ENCODE data around the gene MTHFS.
"Not testable (repeated sequence)": the region's sequence is repeated elsewhere in the genome, so short reads cannot be mapped to it uniquely, and the experiment has no call there.

Gene MTHFS

DNA sequence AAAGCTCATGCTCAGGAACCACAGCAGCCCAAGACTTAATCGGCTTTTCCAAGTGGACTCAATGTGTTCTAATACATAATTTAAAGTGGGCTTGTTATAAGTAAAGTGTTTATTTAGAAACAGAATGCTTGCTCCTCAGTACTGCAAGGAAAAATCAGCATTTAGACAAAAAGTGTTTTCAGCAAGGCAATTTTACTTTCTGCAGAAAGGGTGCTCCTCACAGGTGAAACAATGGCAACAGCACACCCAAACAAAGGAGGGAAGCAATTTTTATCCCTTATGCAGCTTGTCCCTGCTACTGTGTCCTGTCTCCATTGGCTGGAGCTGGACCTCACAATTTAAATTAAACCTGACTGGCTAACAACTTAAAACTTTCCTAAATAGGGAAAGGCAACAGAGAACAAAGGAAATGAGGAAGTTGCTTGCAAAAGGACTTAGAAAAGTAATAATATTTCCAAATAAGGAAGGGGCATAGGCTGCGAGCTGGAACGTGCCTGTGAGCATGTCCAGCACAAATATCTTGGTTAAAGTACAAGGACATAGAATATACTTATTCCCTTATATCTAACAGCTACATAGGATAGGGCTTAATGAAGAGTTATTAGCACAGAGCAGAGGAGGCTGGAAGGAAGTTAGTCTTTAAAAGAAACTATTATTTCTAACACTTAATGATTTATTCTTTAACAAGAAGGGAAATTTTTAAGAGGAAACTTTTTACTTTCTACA, 19.1 kb upstream of the MTHFS start:
- not testable (repeated sequence) for DNase-seq (ENCODE audit: low read depth)

DNA sequence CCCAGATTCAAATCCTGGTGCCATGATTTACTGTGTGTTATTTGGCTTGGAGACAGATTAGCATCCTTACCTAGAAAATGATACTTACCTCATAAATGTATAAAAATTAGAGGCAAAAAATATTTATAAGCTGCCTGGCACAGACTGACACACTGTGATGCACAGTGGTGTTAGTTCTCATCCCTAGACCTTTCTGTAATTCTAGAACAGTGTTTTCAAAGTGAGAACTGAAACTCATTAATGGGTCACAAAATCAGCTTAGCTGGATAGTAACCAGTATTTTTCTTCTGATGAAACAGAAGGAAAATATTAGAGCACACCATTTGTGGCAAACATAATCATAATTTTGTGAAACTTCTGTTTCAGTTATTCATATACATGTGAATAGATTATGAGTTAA, 17.9 kb upstream of the MTHFS start:
- no peak for DNase-seq (ENCODE audit: low read depth)

DNA sequence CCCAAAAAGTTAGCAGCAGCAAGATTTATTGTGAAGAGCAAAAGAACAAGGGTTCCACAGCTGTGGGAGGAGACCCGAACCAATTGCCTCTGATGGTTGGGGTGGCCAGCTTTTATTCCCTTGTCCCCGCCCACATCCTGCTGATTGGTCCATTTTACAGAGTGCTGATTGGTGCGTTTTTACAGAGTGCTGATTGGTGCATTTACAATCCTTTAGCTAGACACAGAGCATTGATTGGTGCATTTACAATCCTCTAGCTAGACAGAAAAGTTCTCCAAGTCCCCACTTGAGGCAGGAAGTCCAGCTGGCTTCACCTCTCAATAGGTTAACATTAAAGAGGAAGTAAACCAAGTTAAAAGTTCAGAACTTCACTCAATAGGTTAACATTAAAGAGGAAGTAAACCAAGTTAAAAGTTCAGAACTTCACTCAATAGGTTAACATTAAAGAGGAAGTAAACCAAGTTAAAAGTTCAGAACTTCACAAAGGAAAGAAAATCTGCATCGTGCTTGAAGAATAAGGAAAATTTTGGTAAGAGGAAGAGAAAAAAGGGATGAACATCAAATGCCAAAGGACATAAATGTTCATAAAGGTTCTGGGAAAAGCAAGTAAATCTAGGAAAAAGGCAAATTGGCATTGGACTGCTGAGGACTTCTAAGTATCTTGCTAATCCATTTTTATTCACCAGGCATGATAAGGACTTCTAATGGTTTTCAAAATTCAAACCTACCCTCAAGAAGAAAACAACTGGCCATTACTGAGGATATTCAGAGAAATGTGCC, 12.9 kb upstream of the MTHFS start:
- DNase-seq (ENCODE audit: low read depth): not testable (repeated sequence)

DNA sequence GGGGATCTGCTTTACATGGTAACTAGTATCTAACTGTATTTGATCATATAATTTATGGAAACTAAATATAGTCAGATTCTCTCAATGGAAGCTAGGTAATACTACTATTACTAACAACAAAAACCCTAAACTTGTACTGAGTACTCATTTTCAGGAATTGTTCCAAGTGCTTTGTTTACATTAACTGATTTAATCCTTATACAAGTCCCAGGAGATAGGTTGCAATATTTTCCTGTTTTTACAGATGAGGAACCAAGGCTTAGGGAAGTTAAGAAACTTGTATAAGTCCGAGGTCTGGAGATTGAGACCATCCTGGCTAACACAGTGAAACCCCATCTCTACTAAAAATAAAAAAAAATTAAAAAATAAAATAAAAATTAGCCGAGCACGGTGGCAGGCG, 7.5 kb upstream of the MTHFS start:
- no peak for DNase-seq (ENCODE audit: low read depth)

DNA sequence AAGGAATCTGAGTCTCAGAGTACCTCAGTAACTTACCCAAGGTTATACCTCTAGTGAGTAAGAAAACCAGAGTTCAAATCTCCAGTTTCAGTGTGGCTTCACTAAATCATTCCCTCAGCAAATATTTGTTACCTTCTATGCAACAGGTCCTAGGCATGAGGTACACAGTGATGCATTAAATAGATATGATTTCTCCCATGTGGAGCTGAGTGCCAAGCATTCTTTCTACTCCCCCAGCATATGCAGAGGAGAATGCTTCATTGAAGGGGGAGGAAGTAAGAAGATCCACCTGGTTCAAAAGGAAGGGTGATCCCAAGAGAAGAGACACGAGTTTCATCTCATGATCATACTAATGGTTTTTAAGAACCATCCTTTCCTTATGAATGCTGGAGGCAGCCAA, 6.8 kb upstream of the MTHFS start:
- DNase-seq (ENCODE audit: low read depth): no peak

DNA sequence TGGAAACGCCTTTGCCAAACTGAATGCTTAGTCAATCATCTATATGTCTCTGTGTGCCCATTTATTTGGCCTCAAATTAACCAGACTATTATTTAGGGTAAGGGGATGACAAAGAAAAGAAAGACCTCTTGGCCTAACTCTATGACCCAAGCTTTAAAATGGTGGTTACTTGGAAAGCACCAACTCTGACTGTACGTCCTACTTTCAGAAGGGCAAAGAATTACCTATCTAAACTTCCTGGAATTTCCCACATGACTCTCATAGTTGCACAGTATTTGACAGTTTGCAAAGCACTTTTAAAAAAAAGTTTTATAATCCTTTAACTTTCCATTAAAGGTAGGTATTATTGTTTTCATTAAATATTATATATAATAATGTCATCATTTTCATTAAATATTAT, 6.3 kb upstream of the MTHFS start:
- DNase-seq (ENCODE audit: low read depth): no peak

DNA sequence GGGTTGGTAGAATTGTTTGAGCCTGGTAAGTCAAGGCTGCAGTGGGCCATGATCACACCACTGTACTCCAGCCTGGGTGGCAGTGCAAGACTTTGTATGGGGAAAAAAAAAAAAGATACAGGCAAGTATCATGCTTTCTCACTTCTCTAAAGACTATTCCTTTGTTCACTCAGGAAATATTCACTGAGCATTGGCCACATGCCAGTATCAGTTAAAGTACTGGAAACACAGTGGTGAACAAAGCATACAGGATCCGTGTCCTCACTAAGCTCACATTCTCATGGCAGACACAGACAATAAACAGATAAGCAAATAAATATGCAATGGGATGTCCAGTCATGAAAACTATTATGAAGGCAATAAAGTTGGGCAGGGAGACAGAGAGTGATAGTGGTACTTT, 5.1 kb upstream of the MTHFS start:
- no peak for DNase-seq (ENCODE audit: low read depth)

DNA sequence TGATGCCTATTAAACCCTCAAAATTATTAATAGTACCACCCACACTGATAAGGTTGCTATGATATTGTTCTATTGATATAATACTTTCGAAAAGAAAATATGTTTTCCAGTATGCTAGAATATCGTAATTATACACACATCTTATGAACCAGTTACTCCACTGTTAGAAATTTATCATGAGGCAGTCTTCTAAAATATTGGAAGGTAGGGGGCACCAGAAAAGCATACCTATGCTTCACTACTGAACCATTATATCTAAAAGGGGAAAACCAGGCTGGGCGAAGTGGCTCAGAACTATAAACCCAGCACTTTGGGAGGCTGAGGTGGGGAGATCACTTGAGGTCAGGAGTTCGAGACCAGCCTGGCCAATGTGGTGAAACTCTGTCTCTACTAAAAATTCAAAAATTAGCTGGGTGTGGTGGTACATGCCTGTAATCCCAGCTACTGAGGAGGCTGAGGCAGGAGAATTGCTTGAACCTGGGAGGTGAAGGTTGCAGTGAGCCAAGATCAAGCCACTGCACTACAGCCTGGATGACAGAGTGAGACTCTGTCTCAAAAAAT, 4.1 kb upstream of the MTHFS start:
- not testable (repeated sequence) for DNase-seq (ENCODE audit: low read depth)

DNA sequence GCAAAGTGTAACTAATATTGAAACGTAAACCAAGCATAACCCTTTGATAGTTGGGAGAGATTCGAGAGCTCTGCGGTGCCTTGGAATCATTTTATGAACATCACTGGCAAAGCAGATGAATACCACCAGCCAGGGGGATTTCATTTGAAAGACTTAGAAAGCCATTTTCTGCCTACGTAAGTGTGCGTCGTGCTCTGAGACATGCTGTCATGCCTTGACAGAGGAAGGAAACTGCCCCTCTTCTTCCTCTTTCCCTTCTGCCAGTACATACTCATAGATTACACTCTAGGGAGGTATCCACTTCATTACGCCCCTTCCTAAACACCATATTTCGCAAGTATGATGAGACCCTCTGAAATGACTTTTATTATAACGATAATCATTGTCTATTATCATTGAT, 3.3 kb upstream of the MTHFS start:
- DNase-seq (ENCODE audit: low read depth): no peak

DNA sequence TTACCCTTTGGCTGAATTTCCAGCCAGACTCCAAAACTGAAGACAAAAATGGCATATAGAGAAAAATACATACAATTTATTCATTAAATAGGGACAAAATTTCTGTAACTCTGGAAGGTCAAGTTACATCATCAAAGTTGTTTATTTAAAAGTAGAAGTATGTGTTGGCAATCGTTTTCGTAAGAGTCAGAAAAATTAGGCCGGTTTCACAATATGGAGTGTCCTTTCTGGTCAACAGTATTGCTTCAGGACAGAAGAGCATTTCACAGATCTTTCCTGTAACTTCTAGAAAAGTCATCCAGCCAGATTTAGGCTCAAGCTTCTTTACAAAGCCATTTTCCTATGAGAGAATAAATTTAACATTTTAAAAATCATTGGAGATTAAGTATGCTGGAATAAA, 2.0 kb upstream of the MTHFS start:
- DNase-seq (ENCODE audit: low read depth): not testable (repeated sequence)

DNA sequence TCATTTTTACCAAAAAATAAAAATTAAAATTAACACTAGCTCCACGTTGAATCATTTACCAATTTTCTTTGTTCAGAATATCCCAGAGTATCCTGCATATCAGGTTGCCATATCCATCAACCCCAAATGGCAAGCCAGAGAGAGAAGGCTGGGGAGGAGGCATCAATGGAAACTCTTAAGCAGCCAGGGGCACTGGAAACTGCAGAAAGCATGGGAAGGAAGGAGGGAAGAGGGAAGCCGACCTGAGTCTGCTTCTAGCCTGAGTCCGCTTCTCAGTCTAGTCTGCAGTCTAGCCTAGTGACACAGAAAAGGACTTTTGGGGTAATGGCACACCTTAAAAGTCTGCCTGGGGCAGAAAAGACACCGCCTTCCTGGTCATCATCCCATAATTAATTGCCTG, 1.6 kb upstream of the MTHFS start:
- no peak for DNase-seq (ENCODE audit: low read depth)

DNA sequence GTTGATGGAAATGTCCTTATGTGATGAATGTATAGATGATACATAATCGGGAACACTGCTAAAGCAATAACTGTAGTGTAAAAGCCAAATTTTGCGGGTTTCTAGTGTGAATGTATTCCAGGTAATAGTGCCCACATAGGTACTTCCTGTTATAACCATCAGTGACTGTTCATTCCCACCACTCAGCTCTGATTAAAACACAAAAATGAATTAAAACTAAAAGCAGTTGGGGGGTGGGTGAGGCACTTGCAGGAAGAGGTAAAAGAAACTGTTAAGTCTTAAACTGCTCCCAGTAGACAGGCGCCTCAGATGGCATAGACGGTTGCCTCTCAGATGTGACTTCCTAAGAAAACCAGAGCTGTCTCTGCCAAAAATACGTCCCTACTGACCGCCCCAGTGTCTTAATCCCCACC, 893 bp upstream of the MTHFS start:
- no peak for DNase-seq (ENCODE audit: low read depth)

DNA sequence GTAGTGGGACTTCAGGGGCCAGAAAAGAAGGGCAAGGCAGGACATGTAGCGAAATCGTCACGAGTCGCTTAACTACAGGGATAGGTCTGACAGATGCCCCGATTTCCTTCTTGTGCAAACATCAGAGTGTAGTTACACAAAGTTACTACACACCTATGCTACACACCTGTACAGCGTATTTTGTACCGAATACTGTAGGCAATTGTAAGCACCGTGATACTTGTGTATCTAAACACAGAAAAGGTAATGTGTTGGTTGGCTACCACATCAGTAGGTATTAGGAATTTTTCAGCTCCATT, 515 bp upstream of the MTHFS start:
- no peak for DNase-seq (ENCODE audit: low read depth)

DNA sequence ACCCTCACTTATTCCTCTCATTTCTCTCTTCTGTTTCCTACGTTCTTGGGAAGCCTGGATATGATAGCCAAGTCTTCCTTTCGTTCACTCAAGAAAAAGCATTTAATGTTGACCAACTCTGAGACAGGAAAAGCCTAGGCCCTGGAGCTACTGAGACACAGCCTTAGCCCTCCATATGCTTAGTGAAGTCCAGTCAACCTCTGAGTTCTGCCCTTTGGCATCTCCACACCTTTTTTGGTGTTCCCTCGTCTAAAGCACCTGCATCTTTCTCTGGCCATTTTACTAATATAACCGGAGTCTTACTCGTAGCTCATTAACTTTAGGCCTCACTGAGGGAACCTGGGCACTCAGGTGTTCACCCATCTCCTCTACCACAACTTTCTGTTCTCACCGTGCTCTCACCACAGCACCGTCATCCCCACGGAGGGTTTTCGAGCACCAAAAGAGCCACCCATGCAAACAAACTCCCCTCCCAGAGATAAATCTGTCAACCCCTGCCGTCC, 632 bp downstream of the MTHFS start:
- no peak for DNase-seq (ENCODE audit: low read depth)

DNA sequence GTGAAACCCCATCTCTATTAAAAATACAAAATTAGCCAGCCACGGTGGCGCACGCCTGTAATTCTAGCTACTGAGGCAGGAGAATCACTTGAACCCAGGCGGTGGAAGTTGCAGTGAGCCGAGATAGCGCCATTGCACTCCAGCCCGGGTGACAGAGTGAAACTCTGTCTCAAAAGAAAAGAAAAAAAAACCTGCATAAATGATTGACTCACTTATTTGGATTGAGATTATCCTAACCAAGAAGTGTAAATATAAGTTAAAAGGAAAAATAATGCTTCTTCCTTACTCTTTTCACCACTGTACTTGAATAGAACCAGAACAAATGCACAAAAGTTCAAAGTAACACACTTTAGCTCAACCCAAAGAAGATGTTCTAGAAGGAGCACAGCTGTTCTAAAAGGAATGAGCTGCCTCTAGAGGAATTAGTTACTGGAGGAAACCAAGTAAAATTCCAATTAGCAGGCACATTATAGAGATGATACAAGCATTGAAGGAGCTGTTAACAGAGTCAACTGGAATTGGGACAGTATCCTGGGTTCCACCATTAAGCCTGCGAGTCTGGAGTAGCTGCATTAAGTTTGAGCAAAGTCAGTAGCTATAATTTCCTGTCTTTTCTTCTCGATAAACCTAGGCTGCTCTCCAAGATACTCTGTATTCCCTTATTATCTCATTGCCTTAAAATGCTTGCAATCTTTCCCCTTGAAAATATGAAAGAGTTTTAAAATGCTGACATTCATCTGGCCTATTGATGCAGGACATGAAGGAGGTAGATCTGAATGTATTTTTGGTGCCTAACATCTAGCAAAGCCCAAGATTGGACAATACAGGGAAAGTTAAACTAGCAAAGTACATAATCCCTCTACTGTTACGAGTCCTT, 9.5 kb downstream of the MTHFS start:
- DNase-seq (ENCODE audit: low read depth): no peak

DNA sequence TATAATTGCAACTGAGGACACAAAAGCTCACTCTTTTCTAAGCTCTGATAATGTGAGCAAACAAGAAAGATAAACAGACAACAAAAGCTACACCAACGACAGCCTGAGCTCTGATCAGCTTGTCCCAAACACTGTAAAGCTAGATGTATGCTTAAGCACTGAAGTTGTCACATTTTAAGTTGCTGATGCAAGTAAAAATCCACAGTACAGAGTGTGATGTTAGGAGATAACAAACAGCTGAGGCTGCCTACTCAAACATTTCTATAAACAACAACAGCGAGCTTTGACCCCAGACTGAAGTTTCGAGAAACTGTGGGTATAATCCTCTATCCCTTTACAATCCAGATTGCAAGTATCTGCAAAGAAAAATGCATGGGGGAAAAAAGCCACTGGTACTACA, 10.7 kb downstream of the MTHFS start:
- no peak for DNase-seq (ENCODE audit: low read depth)

DNA sequence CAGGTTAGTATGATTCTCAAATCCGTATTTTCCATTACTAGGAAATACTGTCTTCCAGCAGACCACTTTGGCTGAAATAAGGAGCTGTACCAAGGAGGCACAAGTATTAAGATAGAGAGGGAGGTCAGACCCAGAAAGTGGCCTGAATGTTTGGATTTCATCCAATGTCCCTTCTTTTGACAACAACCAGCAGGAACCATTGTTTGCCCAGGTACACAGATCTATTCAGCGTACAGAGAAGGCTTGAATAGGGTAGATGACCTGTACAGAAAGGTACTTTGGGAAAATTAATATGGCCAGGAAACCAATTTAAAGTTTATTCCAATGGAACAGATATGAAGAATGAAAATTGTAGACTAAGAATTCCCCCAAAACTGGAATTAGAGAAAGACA, 12.6 kb downstream of the MTHFS start:
- DNase-seq (ENCODE audit: low read depth): no peak

DNA sequence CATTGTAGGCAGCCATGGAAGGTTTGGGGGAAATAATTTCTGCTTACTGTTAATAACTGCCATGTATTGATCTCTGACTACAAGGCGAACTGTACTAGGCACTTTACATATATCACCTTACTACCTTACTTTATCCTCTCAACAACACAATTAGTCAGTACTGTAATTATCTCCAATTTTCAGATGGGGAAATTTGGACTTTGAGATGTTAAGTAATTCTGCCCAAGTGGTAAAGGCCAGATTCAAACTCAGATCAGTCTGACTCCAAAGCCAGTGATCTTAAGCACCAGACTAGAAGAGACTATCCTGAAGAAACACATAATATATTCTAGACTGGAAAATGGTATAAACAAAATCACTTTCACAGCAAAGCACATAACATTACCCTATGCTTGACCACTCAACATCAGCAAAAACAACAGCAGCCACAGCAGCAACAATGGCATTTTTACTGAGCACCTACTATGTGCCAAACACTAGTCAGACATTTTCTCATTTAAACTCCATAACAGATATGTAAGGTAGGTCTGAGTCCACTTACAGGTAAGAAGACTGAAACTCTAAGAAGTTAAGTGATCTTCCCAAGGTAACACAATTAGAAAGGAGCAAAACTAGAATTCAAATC, 13.1 kb downstream of the MTHFS start:
- no peak for DNase-seq (ENCODE audit: low read depth)

DNA sequence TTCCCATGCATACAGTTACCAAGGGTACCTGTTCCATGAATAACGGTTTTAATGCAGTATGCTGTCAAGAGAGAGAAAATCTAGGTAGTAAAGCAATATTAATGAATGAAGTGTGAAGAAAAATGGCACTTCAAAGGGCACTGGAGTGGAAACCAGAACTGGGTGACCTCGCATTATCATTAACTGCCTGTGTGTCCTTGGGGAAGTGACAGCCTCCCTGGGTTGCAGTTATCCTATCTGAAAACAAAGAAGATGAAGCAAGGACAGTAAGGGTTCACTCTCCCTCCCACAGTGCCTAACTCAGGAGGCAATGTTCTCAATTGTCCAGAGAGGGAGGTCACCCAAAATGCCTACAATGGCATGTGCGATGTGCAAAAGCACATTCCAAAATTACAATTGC, 15.1 kb downstream of the MTHFS start:
- no peak for DNase-seq (ENCODE audit: low read depth)

DNA sequence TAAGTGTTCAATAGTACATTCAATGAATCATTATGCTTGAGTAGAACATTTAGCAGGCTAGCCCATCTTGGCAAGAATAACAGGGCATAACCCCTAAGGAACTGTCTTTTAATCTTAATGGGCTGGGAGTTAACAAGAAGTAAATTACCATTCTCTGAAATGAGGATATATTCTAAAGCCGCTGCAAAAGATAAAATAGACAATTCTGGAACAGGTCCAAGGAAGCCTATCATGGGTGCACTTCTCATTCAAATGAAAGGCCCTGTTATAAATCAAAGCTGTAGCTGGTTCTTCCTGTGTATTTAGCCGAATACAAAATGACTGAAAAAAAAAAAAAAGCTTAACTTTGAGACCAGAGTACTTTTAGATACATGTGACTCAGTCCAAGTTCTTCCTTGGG, 15.6 kb downstream of the MTHFS start:
- DNase-seq (ENCODE audit: low read depth): no peak

DNA sequence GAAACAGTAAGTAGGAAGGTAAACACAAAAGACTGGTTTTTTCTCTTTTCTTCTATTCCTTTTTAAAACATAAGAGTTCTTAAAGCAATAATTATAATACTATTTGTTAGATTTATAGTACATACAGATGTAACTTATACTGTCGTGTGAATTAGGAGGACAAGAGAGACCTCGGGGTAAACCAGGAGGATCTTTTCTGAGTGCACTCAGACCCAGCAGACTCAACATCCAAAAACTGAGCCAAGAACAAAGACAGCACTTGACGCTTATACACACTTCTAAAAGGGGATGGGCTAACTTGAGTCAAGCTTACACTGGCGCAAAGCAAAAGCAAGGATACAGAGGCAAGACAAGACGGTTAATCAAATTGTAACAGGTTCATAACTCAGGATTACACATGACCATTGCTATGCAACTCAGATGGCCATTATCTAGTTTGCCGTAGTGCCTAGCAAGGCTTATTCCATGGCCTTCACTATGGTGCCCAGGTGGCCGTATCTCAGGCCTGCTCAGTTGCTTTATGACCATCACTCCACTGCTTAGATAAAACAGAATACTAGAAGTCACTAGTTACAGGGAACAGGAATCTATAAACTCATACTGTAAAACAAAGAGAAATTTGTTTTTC, 18.6 kb downstream of the MTHFS start:
- DNase-seq (ENCODE audit: low read depth): no peak

DNA sequence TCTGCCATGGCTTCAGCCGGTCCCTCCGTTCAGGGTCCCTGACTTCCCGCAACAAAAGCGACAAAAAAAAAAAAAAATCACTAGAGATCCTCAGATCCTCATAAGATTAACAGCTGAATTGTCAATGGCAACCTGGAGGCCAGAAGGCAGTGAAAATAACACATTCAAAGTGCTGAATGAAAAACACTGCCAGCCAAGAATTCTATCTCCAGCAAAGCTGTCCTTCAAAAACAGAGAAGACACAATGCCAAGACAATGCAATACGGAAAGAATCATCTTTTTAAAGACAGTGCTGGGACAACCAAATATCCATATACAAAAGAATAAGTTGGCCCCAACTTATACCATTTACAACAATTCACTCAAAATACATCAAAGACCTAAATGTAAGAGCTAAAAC, 21.6 kb downstream of the MTHFS start:
- DNase-seq (ENCODE audit: low read depth): no peak
